GM12892 (cell line): Measurements from ENCODE around the gene TGOLN2.
"Not testable (repeated sequence)": the region's sequence is repeated elsewhere in the genome, so short reads cannot be mapped to it uniquely, and the experiment has no call there.

Experiments
- POLR2A ChIP-seq: IDR thresholded peaks from 2 replicates; pipeline ENCODE4 v1.6.1; 2011; ENCODE audit warnings: low read depth, low read length, control low read depth
- POLR2AphosphoS5 ChIP-seq: IDR thresholded peaks from 2 replicates; pipeline ENCODE4 v1.6.1; 2011; ENCODE audit warnings: low read depth, low read length, control low read depth
- TAF1 ChIP-seq: IDR thresholded peaks from 2 replicates; pipeline ENCODE4 v1.6.1; 2011; ENCODE audit warnings: low read depth, mild to moderate bottlenecking, control low read depth, low read length, borderline replicate concordance

DNA sequence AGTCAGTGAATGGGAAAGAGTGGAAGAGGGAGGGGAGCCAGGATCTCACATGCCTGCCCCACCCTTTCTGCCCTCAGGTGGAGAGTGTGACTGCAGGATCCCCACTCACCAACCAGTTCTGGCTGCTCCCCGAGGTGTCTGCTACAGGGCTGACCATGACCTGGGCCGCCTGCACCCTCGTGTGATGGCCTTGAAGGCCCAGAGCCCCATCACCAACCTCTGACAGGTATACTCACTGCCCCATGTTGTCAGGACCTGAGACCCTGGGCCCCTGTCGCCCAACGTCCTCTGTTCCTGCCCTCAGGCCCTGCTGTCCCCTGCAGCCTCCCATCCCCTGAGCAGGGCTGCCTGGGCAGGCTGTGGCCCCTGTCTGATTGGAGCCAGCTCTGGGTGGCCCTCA is 11.9 kb downstream of the TGOLN2 start:
- TF ChIP-seq POLR2A, result 0 out of 2 replicates have a peak, but pooled peaks have one; percentile 26
- not testable (repeated sequence) for TF ChIP-seq POLR2AphosphoS5, TAF1
